Measurements from ENCODE around the gene LRRK1. TPM values are rescaled to one million over a fixed set of nuclear protein-coding genes. Genes with fewer than 3 reads are reported as not detected.

LRRK1 gene
- polyA plus RNA-seq, 1 donor (not counting 4 experiments of a cell fraction or from before 2014, with no cell fraction given), result 6.2 TPM

- no peak overlapping the region for H3K9ac ChIP-seq (ENCODE audit: control insufficient read depth, extremely low read depth, insufficient read depth, low read length)
- no peaks in the 10 kb centered on the region for H3K27me3 ChIP-seq (ENCODE audit: control insufficient read depth, extremely low read depth, insufficient read depth, low read length)
- no peaks in the 10 kb centered on the region for H3K79me2 ChIP-seq (ENCODE audit: control insufficient read depth, insufficient read depth, low read length)
- DNase-seq (ENCODE audit: low read depth, low spot score), result no peak
- FAIRE-seq, result no peak
- H2AFZ ChIP-seq (ENCODE audit: control insufficient read depth, low read length), result no peak overlapping the region
- H3K9me1 ChIP-seq (ENCODE audit: control insufficient read depth, extremely low read depth, insufficient read depth, low read length), result no peaks in the 10 kb centered on the region
- dilution Hi-C loops (cut with MboI; ENCODE audit: extremely low pct_ligation_motif_present, low sequenced_read_pairs), result no loop called here
- H3K4me3 ChIP-seq (ENCODE audit: control insufficient read depth in 2 of 3, extremely low read depth in 1 of 3, insufficient read depth in 2 of 3, low read depth in 1 of 3, low read length in 3 of 3), result no peak overlapping the region
- H3K9me3 ChIP-seq (ENCODE audit: control insufficient read depth, low read depth, low read length), result no peaks in the 10 kb centered on the region
- no peak overlapping the region for H3K4me2 ChIP-seq (ENCODE audit: control insufficient read depth, extremely low read depth, insufficient read depth, low read depth, low read length)
- peaks cover 12 to 20% of the 10 kb centered on the region in 2 experiments for H3K36me3 ChIP-seq (ENCODE audit: control insufficient read depth in 2 of 2, extremely low read depth in 1 of 2, insufficient read depth in 2 of 2, low read length in 2 of 2)
- TF ChIP-seq EZH2 (IDR thresholded peaks at IDR 0.05; ENCODE audit: low read length) (no peak), CTCF (optimal IDR thresholded peaks at IDR 0.05 in 1 of 3, IDR thresholded peaks at IDR 0.05 in 1 of 3, conservative IDR thresholded peaks at IDR 0.05 in 1 of 3; ENCODE audit: extremely low read depth in 1 of 3, insufficient read depth in 2 of 3, low read length in 3 of 3) (no peak)
- no peaks in the 10 kb centered on the region for H4K20me1 ChIP-seq (ENCODE audit: control insufficient read depth, extremely low read depth, insufficient read depth, low read length)
- no peak overlapping the region for H3K27ac ChIP-seq (ENCODE audit: control insufficient read depth, insufficient read depth, low read length)
- H3K4me1 ChIP-seq (ENCODE audit: control insufficient read depth, extremely low read depth, insufficient read depth, low read length), result no peaks in the 10 kb centered on the region
Observed at GRCh38 chr15:101024073-101024695, 105.0 kb downstream of the LRRK1 start.

- no peak overlapping the region for H3K4me3 ChIP-seq (ENCODE audit: control insufficient read depth in 2 of 3, extremely low read depth in 1 of 3, insufficient read depth in 2 of 3, low read depth in 1 of 3, low read length in 3 of 3)
- FAIRE-seq, result no peak
- no peaks in the 10 kb centered on the region for H4K20me1 ChIP-seq (ENCODE audit: control insufficient read depth, extremely low read depth, insufficient read depth, low read length)
- no peaks in the 10 kb centered on the region for H3K27me3 ChIP-seq (ENCODE audit: control insufficient read depth, extremely low read depth, insufficient read depth, low read length)
- TF ChIP-seq CTCF (optimal IDR thresholded peaks at IDR 0.05 in 1 of 3, IDR thresholded peaks at IDR 0.05 in 1 of 3, conservative IDR thresholded peaks at IDR 0.05 in 1 of 3; ENCODE audit: extremely low read depth in 1 of 3, insufficient read depth in 2 of 3, low read length in 3 of 3) (no peak), EZH2 (IDR thresholded peaks at IDR 0.05; ENCODE audit: low read length) (no peak)
- peaks cover 14 to 22% of the 10 kb centered on the region in 2 experiments for H3K36me3 ChIP-seq (ENCODE audit: control insufficient read depth in 2 of 2, extremely low read depth in 1 of 2, insufficient read depth in 2 of 2, low read length in 2 of 2)
- no peaks in the 10 kb centered on the region for H3K9me3 ChIP-seq (ENCODE audit: control insufficient read depth, low read depth, low read length)
- no peak overlapping the region for H3K27ac ChIP-seq (ENCODE audit: control insufficient read depth, insufficient read depth, low read length)
- no peaks in the 10 kb centered on the region for H3K4me1 ChIP-seq (ENCODE audit: control insufficient read depth, extremely low read depth, insufficient read depth, low read length)
- H3K9me1 ChIP-seq (ENCODE audit: control insufficient read depth, extremely low read depth, insufficient read depth, low read length), result no peaks in the 10 kb centered on the region
- H3K9ac ChIP-seq (ENCODE audit: control insufficient read depth, extremely low read depth, insufficient read depth, low read length), result no peak overlapping the region
- no peak overlapping the region for H3K4me2 ChIP-seq (ENCODE audit: control insufficient read depth, extremely low read depth, insufficient read depth, low read depth, low read length)
- DNase-seq (ENCODE audit: low read depth, low spot score), result no peak
- dilution Hi-C loops (cut with MboI; ENCODE audit: extremely low pct_ligation_motif_present, low sequenced_read_pairs), result no loop called here
- H3K79me2 ChIP-seq (ENCODE audit: control insufficient read depth, insufficient read depth, low read length), result no peaks in the 10 kb centered on the region
- no peak overlapping the region for H2AFZ ChIP-seq (ENCODE audit: control insufficient read depth, low read length)
Observed at GRCh38 chr15:101024706-101025500, 105.7 kb downstream of the LRRK1 start.
